ENCODE measurements around the gene TFDP2. TPM values are rescaled to one million over a fixed set of nuclear protein-coding genes. Genes with fewer than 3 reads are reported as not detected.
"Not testable (repeated sequence)": the region's sequence is repeated elsewhere in the genome, so short reads cannot be mapped to it uniquely, and the experiment has no call there.

TFDP2 gene
- total RNA-seq, 1 donor from 2014 or later, result 36.7 TPM

DNA sequence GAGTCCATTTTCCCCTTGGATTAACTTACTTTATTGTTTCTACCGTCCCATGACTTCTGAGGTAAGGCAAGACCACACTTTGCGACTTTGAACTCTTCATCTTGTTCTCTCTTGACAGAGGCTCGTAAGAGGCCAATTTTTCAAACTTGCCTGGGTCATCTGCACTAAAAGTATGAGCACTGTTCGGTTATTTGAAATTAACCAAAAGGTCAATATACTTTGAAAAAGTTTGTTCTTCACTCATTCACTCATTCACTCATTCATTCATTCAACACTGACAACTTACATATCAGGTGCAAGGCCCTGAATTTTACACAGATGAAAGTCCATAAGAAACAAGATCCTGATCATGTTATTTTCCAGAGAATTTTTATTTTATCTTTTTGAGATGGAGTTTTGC is 215.0 kb downstream of the TFDP2 start:
- Mint-ChIP-seq H3K4me1 (ENCODE audit: low read depth) (peaks cover 2% of the 10 kb centered on the region), H3K27ac (no peak overlapping the region), H3K4me3 (ENCODE audit: low read depth) (no peak overlapping the region), H3K36me3 (ENCODE audit: low read depth) (no peaks in the 10 kb centered on the region), H3K27me3 (ENCODE audit: low read depth) (no peaks in the 10 kb centered on the region), H3K9me3 (no peaks in the 10 kb centered on the region)
- intact Hi-C loops (cut with micrococcal nuclease), result no loop called here
- no peak for DNase-seq (ENCODE audit: low spot score)

GRCh38 chr3:141933421-141934300 is 215.7 kb downstream of the TFDP2 start:
- no peak for DNase-seq (ENCODE audit: low spot score)
- H3K4me3 Mint-ChIP-seq (ENCODE audit: low read depth), result no peak overlapping the region
- H3K27ac Mint-ChIP-seq, result no peak overlapping the region
- peaks cover 2% of the 10 kb centered on the region for H3K4me1 Mint-ChIP-seq (ENCODE audit: low read depth)
- intact Hi-C loops (cut with micrococcal nuclease), result no loop called here
- H3K36me3 Mint-ChIP-seq (ENCODE audit: low read depth), result peaks cover 3% of the 10 kb centered on the region
- no peaks in the 10 kb centered on the region for H3K27me3 Mint-ChIP-seq (ENCODE audit: low read depth)
- no peaks in the 10 kb centered on the region for H3K9me3 Mint-ChIP-seq

GRCh38 chr3:141930801-141931200 is 218.5 kb downstream of the TFDP2 start:
- H3K36me3 Mint-ChIP-seq (ENCODE audit: low read depth), result peaks cover 12% of the 10 kb centered on the region
- intact Hi-C loops (cut with micrococcal nuclease), result no loop called here
- no peak overlapping the region for H3K4me3 Mint-ChIP-seq (ENCODE audit: low read depth)
- H3K27ac Mint-ChIP-seq, result no peak overlapping the region
- DNase-seq (ENCODE audit: low spot score), result no peak
- no peaks in the 10 kb centered on the region for H3K4me1 Mint-ChIP-seq (ENCODE audit: low read depth)
- no peaks in the 10 kb centered on the region for H3K9me3 Mint-ChIP-seq
- H3K27me3 Mint-ChIP-seq (ENCODE audit: low read depth), result no peaks in the 10 kb centered on the region

DNA sequence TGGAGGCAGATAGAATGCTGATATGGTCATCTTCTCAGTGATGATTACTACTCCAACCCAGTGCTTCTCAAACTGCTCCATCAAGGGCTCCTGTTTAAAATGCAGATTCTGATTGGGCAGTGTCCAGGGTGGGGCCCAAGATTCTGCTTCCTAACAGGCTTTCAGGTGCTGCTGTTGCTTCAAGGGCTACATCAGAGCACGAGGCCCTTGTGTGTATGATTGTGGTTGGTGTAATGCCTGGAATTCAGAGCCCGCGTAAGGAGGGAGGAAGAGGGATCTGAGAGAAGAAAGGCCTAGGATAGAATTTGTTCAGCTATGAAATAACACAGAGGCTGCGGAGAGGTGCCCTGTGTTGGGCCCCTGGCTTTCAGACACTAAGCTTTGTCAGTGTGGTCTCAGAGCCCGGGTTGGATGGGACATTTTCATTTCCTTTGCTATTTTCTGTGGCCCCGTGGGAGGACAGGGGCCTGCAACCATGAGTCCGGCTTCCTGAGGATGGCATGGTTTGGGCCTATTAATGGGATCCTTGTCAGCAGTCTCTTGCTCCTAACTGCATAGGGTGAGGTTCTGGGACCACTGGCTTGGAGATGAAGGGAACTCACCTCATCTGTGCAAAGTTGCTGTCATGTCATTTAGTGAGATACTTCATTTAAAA is 219.9 kb downstream of the TFDP2 start:
- Mint-ChIP-seq H3K9me3 (no peaks in the 10 kb centered on the region), H3K36me3 (ENCODE audit: low read depth) (peaks cover 22% of the 10 kb centered on the region), H3K27me3 (ENCODE audit: low read depth) (no peaks in the 10 kb centered on the region), H3K27ac (no peak overlapping the region), H3K4me1 (ENCODE audit: low read depth) (no peaks in the 10 kb centered on the region), H3K4me3 (ENCODE audit: low read depth) (no peak overlapping the region)
- no peak for DNase-seq (ENCODE audit: low spot score)
- intact Hi-C loops (cut with micrococcal nuclease), result no loop called here

- H3K4me1 Mint-ChIP-seq (ENCODE audit: low read depth), result no peaks in the 10 kb centered on the region
- no peaks in the 10 kb centered on the region for H3K27me3 Mint-ChIP-seq (ENCODE audit: low read depth)
- no peaks in the 10 kb centered on the region for H3K9me3 Mint-ChIP-seq
- H3K27ac Mint-ChIP-seq, result no peak overlapping the region
- H3K4me3 Mint-ChIP-seq (ENCODE audit: low read depth), result no peak overlapping the region
- peaks cover 25% of the 10 kb centered on the region for H3K36me3 Mint-ChIP-seq (ENCODE audit: low read depth)
- no peak for DNase-seq (ENCODE audit: low spot score)
- intact Hi-C loops (cut with micrococcal nuclease), result no loop called here
Measured at GRCh38 chr3:141928631-141929270, 220.6 kb downstream of the TFDP2 start.

- no peaks in the 10 kb centered on the region for H3K9me3 Mint-ChIP-seq
- no peak overlapping the region for H3K4me3 Mint-ChIP-seq (ENCODE audit: low read depth)
- no peak for DNase-seq (ENCODE audit: low spot score)
- peaks cover 41% of the 10 kb centered on the region for H3K36me3 Mint-ChIP-seq (ENCODE audit: low read depth)
- H3K27ac Mint-ChIP-seq, result no peak overlapping the region
- H3K4me1 Mint-ChIP-seq (ENCODE audit: low read depth), result no peaks in the 10 kb centered on the region
- intact Hi-C loops (cut with micrococcal nuclease), result no loop called here
- H3K27me3 Mint-ChIP-seq (ENCODE audit: low read depth), result no peaks in the 10 kb centered on the region
Measured at GRCh38 chr3:141926929-141927328, 222.4 kb downstream of the TFDP2 start.

GRCh38 chr3:141925677-141926076 is 223.7 kb downstream of the TFDP2 start:
- H3K36me3 Mint-ChIP-seq (ENCODE audit: low read depth), result peaks cover 49% of the 10 kb centered on the region

DNA sequence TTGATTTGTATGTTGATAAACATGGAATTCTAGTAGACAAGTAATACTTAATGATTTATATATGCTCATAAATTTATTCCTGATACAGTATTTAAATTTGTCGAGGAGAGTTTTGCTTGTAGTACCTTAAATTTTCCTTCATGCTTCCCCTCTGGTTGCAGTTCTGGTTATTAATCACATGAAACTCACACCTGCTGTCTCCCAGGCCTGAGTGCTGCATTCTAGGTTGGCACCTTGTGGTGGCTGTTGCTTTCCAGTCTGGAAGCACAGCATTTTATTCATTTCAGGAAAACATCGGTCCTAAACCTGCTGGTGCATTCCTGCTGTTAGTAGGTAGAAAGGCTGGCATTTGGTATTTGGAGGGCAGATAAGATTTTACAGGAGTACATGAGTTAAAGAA is 228.0 kb downstream of the TFDP2 start:
- intact Hi-C loops (cut with micrococcal nuclease), result no loop called here
- peaks cover under 1% of the 10 kb centered on the region for H3K4me1 Mint-ChIP-seq (ENCODE audit: low read depth)
- DNase-seq (ENCODE audit: low spot score), result no peak
- peaks cover 64% of the 10 kb centered on the region for H3K36me3 Mint-ChIP-seq (ENCODE audit: low read depth)
- no peaks in the 10 kb centered on the region for H3K9me3 Mint-ChIP-seq
- H3K4me3 Mint-ChIP-seq (ENCODE audit: low read depth), result no peak overlapping the region
- no peak overlapping the region for H3K27ac Mint-ChIP-seq
- H3K27me3 Mint-ChIP-seq (ENCODE audit: low read depth), result no peaks in the 10 kb centered on the region

More at GRCh38 chr3:141925677-141926076, 223.7 kb downstream of the TFDP2 start:
- intact Hi-C loops (cut with micrococcal nuclease); H3K27ac Mint-ChIP-seq; H3K4me3 Mint-ChIP-seq (ENCODE audit: low read depth); H3K9me3 Mint-ChIP-seq; H3K27me3 Mint-ChIP-seq (ENCODE audit: low read depth); DNase-seq (ENCODE audit: low spot score); H3K4me1 Mint-ChIP-seq (ENCODE audit: low read depth): not testable (repeated sequence)

DNA sequence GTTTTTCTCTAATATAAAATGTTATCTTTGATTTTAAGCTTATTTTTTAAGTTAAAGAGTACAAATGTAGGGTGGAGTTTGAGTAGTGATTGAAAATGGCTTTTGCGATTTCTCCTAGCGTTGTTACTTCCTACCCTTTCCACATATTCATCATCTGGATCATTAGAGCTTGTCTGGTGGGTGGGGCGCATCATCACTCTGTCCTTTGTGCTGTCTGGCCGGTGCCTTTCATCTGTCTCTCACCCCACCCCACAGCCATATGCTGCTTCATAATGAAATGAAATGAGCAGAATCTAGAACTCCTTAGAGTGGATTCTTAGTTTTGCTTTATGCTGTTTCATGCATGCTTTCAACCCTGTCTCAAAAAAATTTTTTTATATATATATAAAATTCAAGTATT is 228.6 kb downstream of the TFDP2 start:
- H3K4me3 Mint-ChIP-seq (ENCODE audit: low read depth), result no peak overlapping the region
- H3K27me3 Mint-ChIP-seq (ENCODE audit: low read depth), result no peaks in the 10 kb centered on the region
- no peak overlapping the region for H3K27ac Mint-ChIP-seq
- no peaks in the 10 kb centered on the region for H3K9me3 Mint-ChIP-seq
- peaks cover 67% of the 10 kb centered on the region for H3K36me3 Mint-ChIP-seq (ENCODE audit: low read depth)
- H3K4me1 Mint-ChIP-seq (ENCODE audit: low read depth), result peaks cover 2% of the 10 kb centered on the region
- intact Hi-C loops (cut with micrococcal nuclease), result no loop called here
- no peak for DNase-seq (ENCODE audit: low spot score)

GRCh38 chr3:141915766-141916165 is 233.6 kb downstream of the TFDP2 start:
- intact Hi-C loops (cut with micrococcal nuclease), result no loop called here
- peaks cover 71% of the 10 kb centered on the region for H3K36me3 Mint-ChIP-seq (ENCODE audit: low read depth)

GRCh38 chr3:141915016-141915415 is 234.3 kb downstream of the TFDP2 start:
- H3K9me3 Mint-ChIP-seq, result peaks cover 8% of the 10 kb centered on the region
- intact Hi-C loops (cut with micrococcal nuclease), result no loop called here
- H3K36me3 Mint-ChIP-seq (ENCODE audit: low read depth), result peaks cover 71% of the 10 kb centered on the region
- no peak overlapping the region for H3K27ac Mint-ChIP-seq
- peaks cover 4% of the 10 kb centered on the region for H3K4me1 Mint-ChIP-seq (ENCODE audit: low read depth)
- no peak for DNase-seq (ENCODE audit: low spot score)
- H3K4me3 Mint-ChIP-seq (ENCODE audit: low read depth), result no peak overlapping the region
- H3K27me3 Mint-ChIP-seq (ENCODE audit: low read depth), result no peaks in the 10 kb centered on the region

More at GRCh38 chr3:141915766-141916165, 233.6 kb downstream of the TFDP2 start:
- no peak overlapping the region for H3K27ac Mint-ChIP-seq
- H3K27me3 Mint-ChIP-seq (ENCODE audit: low read depth), result no peaks in the 10 kb centered on the region
- no peak overlapping the region for H3K4me3 Mint-ChIP-seq (ENCODE audit: low read depth)
- H3K4me1 Mint-ChIP-seq (ENCODE audit: low read depth), result peaks cover 4% of the 10 kb centered on the region
- H3K9me3 Mint-ChIP-seq, result peaks cover 8% of the 10 kb centered on the region
- DNase-seq (ENCODE audit: low spot score), result no peak

DNA sequence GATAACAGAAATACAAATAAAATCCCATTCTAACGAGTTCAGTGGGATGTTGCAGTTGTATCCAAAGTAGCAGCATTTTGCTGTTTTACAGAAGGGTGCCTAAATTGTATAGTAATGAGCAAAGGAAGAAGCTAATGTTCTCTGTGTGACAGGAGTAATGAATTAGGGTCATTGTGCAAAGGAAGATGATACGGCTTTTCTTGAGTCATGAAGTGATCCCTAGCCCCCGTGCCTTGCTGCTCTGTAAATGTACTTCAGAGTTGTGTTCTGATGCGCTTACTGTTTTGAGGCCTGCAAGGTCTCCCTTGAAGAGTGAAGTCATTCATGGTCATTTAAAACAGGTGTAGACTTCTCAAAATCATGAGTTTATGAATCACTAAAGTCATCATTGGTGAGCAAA is 235.0 kb downstream of the TFDP2 start:
- peaks cover 74% of the 10 kb centered on the region for H3K36me3 Mint-ChIP-seq (ENCODE audit: low read depth)
- peaks cover 8% of the 10 kb centered on the region for H3K9me3 Mint-ChIP-seq
- intact Hi-C loops (cut with micrococcal nuclease), result no loop called here
- H3K4me3 Mint-ChIP-seq (ENCODE audit: low read depth), result no peak overlapping the region
- peaks cover 4% of the 10 kb centered on the region for H3K4me1 Mint-ChIP-seq (ENCODE audit: low read depth)
- DNase-seq (ENCODE audit: low spot score), result no peak
- no peaks in the 10 kb centered on the region for H3K27me3 Mint-ChIP-seq (ENCODE audit: low read depth)
- no peak overlapping the region for H3K27ac Mint-ChIP-seq

All from activated T-helper 2 cell treated with anti-CD3 and anti-CD28 coated beads, Interferon-gamma antibody, Interleukin-2, Interleukin-4, amounts not matched to agents 10 μg/mL and 5 μg/mL and 100 μg/mL, durations not matched to agents 14 hours and 24 hours and 36 hours (primary cell).